HG03558 (cell line): ENCODE measurements around the gene TAS2R31.

ENCODE experiments used
- ATAC-seq: cut with Tn5 transposase; IDR thresholded peaks from one replicate; pipeline ENCODE4 v1.9.1; 2021; ENCODE audit warnings: moderate number of reproducible peaks; ENCODE audit not compliant: unreplicated experiment; ENCODE audit errors: extremely low read depth

The TAS2R31 gene

DNA sequence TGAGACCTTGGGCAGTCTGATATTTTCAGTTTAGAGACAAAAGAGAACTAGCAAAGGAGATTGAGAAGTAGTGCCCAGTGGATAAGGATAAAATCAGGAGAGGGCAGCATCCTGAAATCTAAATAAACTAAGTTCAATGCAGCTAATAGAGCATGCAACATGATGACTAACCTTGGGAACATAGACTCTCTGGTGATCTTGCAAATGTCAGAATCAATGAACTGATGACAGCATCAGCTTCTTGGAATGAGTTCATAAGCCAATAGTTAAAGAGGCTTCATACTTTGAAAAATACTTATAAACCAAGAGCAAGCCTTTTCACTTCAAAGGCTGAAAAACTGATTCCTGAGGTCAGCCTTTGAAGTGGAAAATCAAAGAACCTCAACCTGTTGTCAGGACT lies 17.0 kb downstream of the TAS2R31 start:
- ATAC-seq, result no peak

- ATAC-seq, result no peak
These were observed 23.6 kb downstream of the TAS2R31 start for GRCh38 chr12:11007608-11008007.

GRCh38 chr12:10998204-10998603 lies 33.0 kb downstream of the TAS2R31 start, which contains the start of gene TAS2R20:
Gene TAS2R20 (minus strand): TSS chr12:10998304. CDS start chr12:10997875, 429 bp downstream.
- no peak for ATAC-seq

DNA sequence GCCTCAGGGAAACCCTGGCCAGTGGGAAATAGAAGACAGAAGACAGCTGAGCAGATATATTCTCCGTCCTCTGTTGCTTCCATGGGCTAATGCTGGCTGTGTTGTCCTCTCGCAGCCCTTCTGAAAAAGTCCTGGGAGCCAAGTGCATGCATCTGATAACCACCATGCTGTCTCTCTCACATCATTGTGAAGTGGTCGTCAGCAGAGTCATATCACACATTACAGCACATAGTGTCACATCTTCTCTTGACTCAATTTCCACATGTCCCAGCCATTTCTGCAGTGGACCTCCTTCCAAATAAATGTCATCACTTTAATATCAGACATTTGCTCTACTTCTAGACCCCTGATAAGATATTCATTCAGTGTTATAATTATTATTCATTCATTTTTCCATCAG lies 36.9 kb downstream of the TAS2R31 start:
- ATAC-seq, result no peak

DNA sequence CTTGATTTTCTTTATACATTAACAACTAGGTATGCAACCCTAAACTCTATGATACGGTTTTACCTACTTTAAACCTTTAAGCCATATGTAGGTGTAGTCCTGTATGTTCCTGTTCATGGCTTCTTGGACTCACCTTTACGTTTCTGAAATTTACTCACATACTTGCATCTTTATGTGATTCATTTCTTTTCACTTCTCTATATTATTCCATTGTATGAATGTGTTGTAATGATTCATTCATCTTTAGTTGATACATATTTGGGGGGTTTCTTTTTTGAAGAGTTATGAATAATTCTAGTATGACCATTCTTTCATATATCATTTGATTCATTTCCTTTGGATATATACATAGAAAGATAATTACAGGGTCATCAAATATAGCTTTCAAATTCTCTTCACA lies 42.1 kb downstream of the TAS2R31 start:
- no peak for ATAC-seq

- no peak for ATAC-seq
These were observed 44.4 kb downstream of the TAS2R31 start, which contains the start of gene TAS2R50 for GRCh38 chr12:10986812-10987211. Gene TAS2R50 (minus strand): TSS chr12:10986912. CDS start chr12:10986860, 52 bp downstream.

GRCh38 chr12:10982244-10982643 lies 49.0 kb downstream of the TAS2R31 start:
- ATAC-seq, result no peak
